H9 (cell line): ENCODE results near the gene RANBP9. TPM values are rescaled to one million over a fixed set of nuclear protein-coding genes. Genes with fewer than 3 reads are reported as not detected.

Source experiments
- DNase-seq: peaks from one replicate; pipeline ENCODE4 v3.0.0-alpha.2; 2017
- H2AFZ ChIP-seq: one replicate; pipeline ENCODE4 v1.6.1; 2013; ENCODE audit warnings: mild to moderate bottlenecking, low read length, control low read depth, moderate library complexity
- H2AK5ac ChIP-seq: 2 replicates; pipeline ENCODE4 v1.6.1; 2013; ENCODE audit warnings: low read length, control low read depth, mixed read lengths; ENCODE audit not compliant: insufficient read length
- H2BK120ac ChIP-seq: one replicate; pipeline ENCODE4 v1.6.1; 2013; ENCODE audit warnings: low read depth, mild to moderate bottlenecking, low read length, control low read depth, inconsistent platforms; ENCODE audit not compliant: poor library complexity, severe bottlenecking
- H2BK12ac ChIP-seq: 2 replicates; pipeline ENCODE4 v1.6.1; 2013; ENCODE audit warnings: low read length, control low read depth, mixed read lengths, low read depth; ENCODE audit not compliant: insufficient read length
- H2BK15ac ChIP-seq: 2 replicates; pipeline ENCODE4 v1.6.1; 2013; ENCODE audit warnings: low read depth, low read length, control low read depth
- H2BK20ac ChIP-seq: one replicate; pipeline ENCODE4 v1.6.1; 2013; ENCODE audit warnings: low read depth, mild to moderate bottlenecking, low read length, control low read depth, inconsistent platforms; ENCODE audit not compliant: poor library complexity, severe bottlenecking
- H2BK5ac ChIP-seq: 2 replicates; pipeline ENCODE4 v1.6.1; 2013; ENCODE audit warnings: low read length, control low read depth, mixed read lengths; ENCODE audit not compliant: insufficient read length
- H3K14ac ChIP-seq: 2 replicates; pipeline ENCODE4 v1.6.1; 2013; ENCODE audit warnings: low read length, control low read depth; ENCODE audit not compliant: insufficient read depth
- H3K18ac ChIP-seq: 2 replicates; pipeline ENCODE4 v1.6.1; 2013; ENCODE audit warnings: low read depth, mild to moderate bottlenecking, mixed read lengths, low read length, control low read depth; ENCODE audit not compliant: insufficient read length
- H3K23ac ChIP-seq: 2 replicates; pipeline ENCODE4 v1.6.1; 2013; ENCODE audit warnings: low read length, control low read depth, mixed read lengths, low read depth; ENCODE audit not compliant: insufficient read length
- H3K23me2 ChIP-seq: 2 replicates; pipeline ENCODE4 v1.6.1; 2013; ENCODE audit warnings: low read depth, mild to moderate bottlenecking, mixed read lengths, low read length, control low read depth; ENCODE audit not compliant: insufficient read length, poor library complexity, severe bottlenecking
- H3K27ac ChIP-seq: 2 replicates; pipeline ENCODE4 v1.5.1; 2013; ENCODE audit warnings: low read length, control low read depth, mixed read lengths, low read depth; ENCODE audit not compliant: insufficient read length
- H3K27me3 ChIP-seq: 2 replicates; pipeline ENCODE4 v1.6.1; 2013; ENCODE audit warnings: low read length, control low read depth, inconsistent platforms; ENCODE audit not compliant: insufficient read depth
- H3K4ac ChIP-seq: 2 replicates; pipeline ENCODE4 v1.6.1; 2013; ENCODE audit warnings: low read depth, mild to moderate bottlenecking, control low read depth, inconsistent platforms, low read length, moderate library complexity
- H3K4me1 ChIP-seq: 2 replicates; pipeline ENCODE4 v1.6.1; 2013; ENCODE audit warnings: low read length, control low read depth, inconsistent platforms; ENCODE audit not compliant: insufficient read depth
- H3K4me2 ChIP-seq: 2 replicates; pipeline ENCODE4 v1.6.1; 2013; ENCODE audit warnings: low read length, control low read depth, mixed read lengths; ENCODE audit not compliant: insufficient read length, insufficient read depth
- H3K56ac ChIP-seq: 2 replicates; pipeline ENCODE4 v1.6.1; 2013; ENCODE audit warnings: low read depth, mild to moderate bottlenecking, mixed read lengths, low read length, control low read depth; ENCODE audit not compliant: insufficient read length
- H3K79me1 ChIP-seq: 2 replicates; pipeline ENCODE4 v1.6.1; 2013; ENCODE audit warnings: low read depth, mild to moderate bottlenecking, moderate library complexity, low read length, control low read depth, inconsistent platforms; ENCODE audit not compliant: insufficient read depth, poor library complexity, severe bottlenecking
- H3K79me2 ChIP-seq: 2 replicates; pipeline ENCODE4 v1.6.1; 2013; ENCODE audit warnings: low read length, control low read depth, inconsistent platforms; ENCODE audit not compliant: insufficient read depth
- H3K9ac ChIP-seq: 2 replicates; pipeline ENCODE4 v1.6.1; 2013; ENCODE audit warnings: low read length, control low read depth, mixed read lengths; ENCODE audit not compliant: insufficient read length; ENCODE audit errors: extremely low read depth
- H3K9me3 ChIP-seq: one replicate; pipeline ENCODE4 v1.6.1; 2013; ENCODE audit warnings: low read depth, low read length, inconsistent platforms; ENCODE audit not compliant: control insufficient read depth
- H3T11ph ChIP-seq: one replicate; pipeline ENCODE4 v1.6.1; 2013; ENCODE audit warnings: mild to moderate bottlenecking, low read length, control low read depth, inconsistent platforms
- H4K20me1 ChIP-seq: one replicate; pipeline ENCODE4 v1.6.1; 2013; ENCODE audit not compliant: control insufficient read depth, insufficient read length, insufficient read depth
- H4K5ac ChIP-seq: 2 replicates; pipeline ENCODE4 v1.6.1; 2013; ENCODE audit warnings: low read depth, mild to moderate bottlenecking, mixed read lengths, low read length, control low read depth; ENCODE audit not compliant: insufficient read length
- H4K8ac ChIP-seq: replicated peaks from 2 replicates; pipeline ENCODE4 v1.6.1; 2013; ENCODE audit warnings: low read length, control low read depth, mixed read lengths, low read depth; ENCODE audit not compliant: insufficient read length
- H4K91ac ChIP-seq: 2 replicates; pipeline ENCODE4 v1.6.1; 2013; ENCODE audit warnings: low read depth, mild to moderate bottlenecking, moderate library complexity, mixed read lengths, low read length, control low read depth; ENCODE audit not compliant: insufficient read length
- H3K27ac Mint-ChIP-seq, 3 experiments: 2 replicates in 2 of 3; 3 replicates in 1 of 3; pipeline ENCODE4 v1.8.0; 2020 to 2021; ENCODE audit warnings: mixed read lengths in 3 of 3, mild to moderate bottlenecking in 1 of 3, moderate library complexity in 1 of 3
- H3K27me3 Mint-ChIP-seq: 2 replicates; pipeline ENCODE4 v1.8.0; 2021; ENCODE audit warnings: low read depth, mild to moderate bottlenecking, moderate library complexity, mixed read lengths
- H3K36me3 Mint-ChIP-seq, 3 experiments: 2 replicates in 2 of 3; 3 replicates in 1 of 3; pipeline ENCODE4 v1.8.0; 2020 to 2021; ENCODE audit warnings: low read depth in 3 of 3, mixed read lengths in 3 of 3; ENCODE audit not compliant: insufficient read depth in 1 of 3
- H3K4me1 Mint-ChIP-seq, 2 experiments: 2 replicates each; pipeline ENCODE4 v1.8.0; 2020; ENCODE audit warnings: mixed read lengths in 2 of 2
- H3K4me3 Mint-ChIP-seq, 2 experiments: 2 replicates in 1 of 2; 3 replicates in 1 of 2; pipeline ENCODE4 v1.8.0; 2020 to 2021; ENCODE audit warnings: mild to moderate bottlenecking in 2 of 2, mixed read lengths in 2 of 2, moderate library complexity in 1 of 2
- H3K9me3 Mint-ChIP-seq, 2 experiments: 2 replicates in 1 of 2; 3 replicates in 1 of 2; pipeline ENCODE4 v1.8.0; 2020; ENCODE audit warnings: mild to moderate bottlenecking in 2 of 2, mixed read lengths in 2 of 2, moderate library complexity in 1 of 2
- WGBS: extraction: QIAGEN DNeasy Blood & Tissue Kit; methylation state at CpG from one replicate; pipeline ENCODE4 v1.1.7; 2013; ENCODE audit warnings: missing lambda C conversion rate, low lambda C conversion rate, mixed read lengths; ENCODE audit not compliant: insufficient read length; ENCODE audit errors: extremely low coverage; 5-methylcytosine and 5-hydroxymethylcytosine counted together
- total RNA-seq: library from RNA; stranded (reverse); gene quantifications from 2 replicates; pipeline ENCODE4 v1.2.1, GENCODE V29; 2021
- TF ChIP-seq, protein P1 (sequence below): fragments of 200-600 bp; sonication (generic); conservative IDR thresholded peaks from 3 replicates; pipeline ENCODE4 v1.8.0; 2021; ENCODE audit warnings: antibody characterized with exemption, mild to moderate bottlenecking

The RANBP9 gene
- total RNA-seq, 1 experiment from 2014 or later = 37.2 TPM

DNA sequence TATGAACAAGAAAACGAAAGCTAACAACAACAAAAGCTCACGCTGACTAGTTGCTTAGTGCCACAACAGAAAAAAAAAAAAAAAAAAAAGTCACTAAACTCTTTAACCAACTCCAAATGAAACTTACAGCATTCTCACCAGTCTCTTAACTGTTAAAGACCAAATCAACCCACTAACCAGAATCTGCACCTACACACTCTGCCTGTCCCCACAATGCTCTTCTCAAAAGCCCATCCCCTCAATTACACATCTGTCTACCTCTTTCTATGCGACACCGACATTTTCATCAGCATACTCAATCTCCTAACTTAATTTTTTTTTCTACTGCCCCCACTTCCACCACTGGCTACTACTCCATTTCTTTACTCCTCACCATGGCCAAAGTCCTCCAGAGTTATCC lies 62.2 kb downstream of the RANBP9 start:
- DNase-seq = no peak
- no peaks in the 10 kb centered on the region for H3K4me1 ChIP-seq
- H3K9me3 ChIP-seq = no peaks in the 10 kb centered on the region
- peaks cover 3 to 11% (median 10%) of the 10 kb centered on the region in 3 experiments; a peak in 5 of 7 replicates for H3K36me3 Mint-ChIP-seq
- no peak overlapping the region for H3K4ac ChIP-seq
- H3K56ac ChIP-seq = no peak overlapping the region
- no peak overlapping the region for H2BK12ac ChIP-seq
- H3K14ac ChIP-seq = no peak overlapping the region
- H3K9ac ChIP-seq = no peak overlapping the region
- no peak overlapping the region for H4K8ac ChIP-seq
- no peaks in the 10 kb centered on the region for H3K9me3 Mint-ChIP-seq
- H3T11ph ChIP-seq = no peak overlapping the region
- H2BK15ac ChIP-seq = no peak overlapping the region
- H4K20me1 ChIP-seq = no peaks in the 10 kb centered on the region
- H3K27me3 Mint-ChIP-seq = no peaks in the 10 kb centered on the region
- H2AFZ ChIP-seq = no peak overlapping the region
- no peak overlapping the region for H3K4me3 Mint-ChIP-seq
- no peak overlapping the region for H3K4me2 ChIP-seq
- no peaks in the 10 kb centered on the region for H3K27me3 ChIP-seq
- no peak overlapping the region for H4K91ac ChIP-seq
- H3K4me1 Mint-ChIP-seq = no peaks in the 10 kb centered on the region
- H3K79me1 ChIP-seq = no peaks in the 10 kb centered on the region
- no peaks in the 10 kb centered on the region for H3K79me2 ChIP-seq
- H3K27ac Mint-ChIP-seq = peak overlapping the region in 1 of 3 experiments; percentile 4; a peak in 1 of 7 replicates
- TF ChIP-seq, protein P1, sequence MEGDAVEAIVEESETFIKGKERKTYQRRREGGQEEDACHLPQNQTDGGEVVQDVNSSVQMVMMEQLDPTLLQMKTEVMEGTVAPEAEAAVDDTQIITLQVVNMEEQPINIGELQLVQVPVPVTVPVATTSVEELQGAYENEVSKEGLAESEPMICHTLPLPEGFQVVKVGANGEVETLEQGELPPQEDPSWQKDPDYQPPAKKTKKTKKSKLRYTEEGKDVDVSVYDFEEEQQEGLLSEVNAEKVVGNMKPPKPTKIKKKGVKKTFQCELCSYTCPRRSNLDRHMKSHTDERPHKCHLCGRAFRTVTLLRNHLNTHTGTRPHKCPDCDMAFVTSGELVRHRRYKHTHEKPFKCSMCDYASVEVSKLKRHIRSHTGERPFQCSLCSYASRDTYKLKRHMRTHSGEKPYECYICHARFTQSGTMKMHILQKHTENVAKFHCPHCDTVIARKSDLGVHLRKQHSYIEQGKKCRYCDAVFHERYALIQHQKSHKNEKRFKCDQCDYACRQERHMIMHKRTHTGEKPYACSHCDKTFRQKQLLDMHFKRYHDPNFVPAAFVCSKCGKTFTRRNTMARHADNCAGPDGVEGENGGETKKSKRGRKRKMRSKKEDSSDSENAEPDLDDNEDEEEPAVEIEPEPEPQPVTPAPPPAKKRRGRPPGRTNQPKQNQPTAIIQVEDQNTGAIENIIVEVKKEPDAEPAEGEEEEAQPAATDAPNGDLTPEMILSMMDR = no peak
- no peak overlapping the region for H3K27ac ChIP-seq
- H2BK120ac ChIP-seq = no peak overlapping the region
- H2AK5ac ChIP-seq = no peak overlapping the region
- H4K5ac ChIP-seq = no peak overlapping the region
- no peak overlapping the region for H2BK20ac ChIP-seq
- WGBS = no CpG with 5 or more reads among the region's 4 CpGs
- H2BK5ac ChIP-seq = no peak overlapping the region
- no peak overlapping the region for H3K23ac ChIP-seq
- H3K18ac ChIP-seq = no peak overlapping the region
- no peaks in the 10 kb centered on the region for H3K23me2 ChIP-seq
